Tibial nerve (tissue), 4 donors: Measurements from ENCODE around the gene RAB11FIP4. TPM values are rescaled to one million over a fixed set of nuclear protein-coding genes. Genes with fewer than 3 reads are reported as not detected.

Experiments
- DNase-seq, 2 donors: peaks; one replicate each; pipeline ENCODE4 v3.0.0-alpha.2; 2019; ENCODE audit warnings: low spot score in 2 of 2
- H3K27ac ChIP-seq, 4 donors: fragments of 200-600 bp; sonication (generic) in 3 of 4; one replicate each; pipeline ENCODE4 v1.5.1; 2017 to 2019; ENCODE audit warnings: mild to moderate bottlenecking in 1 of 4
- H3K27me3 ChIP-seq, 2 donors: fragments of 200-600 bp; sonication (generic) in 1 of 2; one replicate each; pipeline versions ENCODE4 v1.5.1 to v1.6.0; 2017 to 2019
- H3K36me3 ChIP-seq, 3 donors: fragments of 200-600 bp; sonication (generic); one replicate each; pipeline ENCODE4 v1.5.1; 2018 to 2019
- H3K4me1 ChIP-seq, 4 donors: fragments of 200-600 bp; sonication (generic) in 3 of 4; one replicate each; pipeline ENCODE4 v1.5.1; 2017 to 2019
- H3K4me3 ChIP-seq, 4 donors: fragments of 200-600 bp; sonication (generic) in 3 of 4; one replicate each; pipeline ENCODE4 v1.5.1; 2017 to 2019; ENCODE audit warnings: mild to moderate bottlenecking in 1 of 4, moderate library complexity in 1 of 4
- H3K9me3 ChIP-seq, 4 donors: fragments of 200-600 bp; sonication (generic) in 3 of 4; one replicate each; pipeline ENCODE4 v1.5.1; 2017 to 2019
- CTCF ChIP-seq, 5 experiments: fragments of 200-600 bp in 3 of 5; fragments of 450-650 bp in 2 of 5; sonication (generic) in 3 of 5; IDR thresholded peaks; one replicate each; pipeline ENCODE4 v1.5.1; 2016 to 2019; ENCODE audit warnings: antibody characterized with exemption in 5 of 5, mild to moderate bottlenecking in 3 of 5, moderate library complexity in 2 of 5
- EP300 ChIP-seq, 2 donors: sonication (generic); formaldehyde crosslinking; IDR thresholded peaks; one replicate each; pipeline ENCODE4 v1.6.1; 2017; ENCODE audit warnings: antibody characterized with exemption in 2 of 2, mild to moderate bottlenecking in 1 of 2
- POLR2A ChIP-seq, 2 donors: fragments of 450-650 bp; IDR thresholded peaks; one replicate each; pipeline ENCODE4 v1.6.1; 2017; ENCODE audit warnings: antibody characterized with exemption in 2 of 2, mild to moderate bottlenecking in 2 of 2, moderate library complexity in 2 of 2
- WGBS, 2 donors: methylation state at CpG; one replicate each; pipeline ENCODE4 v1.1.5; 2018; 5-methylcytosine and 5-hydroxymethylcytosine counted together
- total RNA-seq, 4 donors: library from RNA; depleted of rRNA; stranded (reverse); fragments of >200 nt; gene quantifications; one replicate each; pipeline ENCODE4 v1.1.0, GENCODE V29; 2016

Gene RAB11FIP4
- total RNA-seq, 4 donors from 2014 or later = 2.7 to 6.9 (median 4.1) TPM

DNA sequence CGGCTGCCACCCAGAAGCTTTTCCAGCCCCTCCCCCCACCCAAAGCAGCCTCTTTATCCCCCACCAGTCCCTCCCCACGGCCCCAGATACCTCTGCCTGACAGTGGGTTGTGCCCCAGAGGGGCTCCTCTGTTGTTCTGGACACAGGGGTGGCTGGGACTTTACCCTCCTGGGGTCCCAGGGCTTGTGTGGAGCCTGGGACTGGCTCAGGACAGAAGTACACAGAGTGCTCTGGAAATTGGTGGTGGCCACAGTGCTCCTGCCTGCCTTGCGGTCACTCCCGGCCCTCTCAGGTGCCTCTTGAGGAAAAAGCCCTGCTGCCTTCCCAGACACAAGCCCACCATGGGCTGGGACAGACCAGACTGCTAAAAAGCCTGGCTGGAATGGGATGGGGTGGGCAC is 68.2 kb downstream of the RAB11FIP4 start:
- Histone ChIP-seq H3K27ac (no peak overlapping the region), H3K9me3 (no peaks in the 10 kb centered on the region), H3K27me3 (no peaks in the 10 kb centered on the region), H3K4me3 (no peak overlapping the region), H3K4me1 (no peaks in the 10 kb centered on the region), H3K36me3 (no peaks in the 10 kb centered on the region)
- no peak for DNase-seq
- 36 to 48% methylated on average over 4 of the region's 4 CpGs for WGBS, 2 donors
- TF ChIP-seq POLR2A (IDR thresholded peaks at IDR 0.05) (no peak), CTCF (IDR thresholded peaks at IDR 0.05) (no peak), EP300 (IDR thresholded peaks at IDR 0.05) (no peak)

DNA sequence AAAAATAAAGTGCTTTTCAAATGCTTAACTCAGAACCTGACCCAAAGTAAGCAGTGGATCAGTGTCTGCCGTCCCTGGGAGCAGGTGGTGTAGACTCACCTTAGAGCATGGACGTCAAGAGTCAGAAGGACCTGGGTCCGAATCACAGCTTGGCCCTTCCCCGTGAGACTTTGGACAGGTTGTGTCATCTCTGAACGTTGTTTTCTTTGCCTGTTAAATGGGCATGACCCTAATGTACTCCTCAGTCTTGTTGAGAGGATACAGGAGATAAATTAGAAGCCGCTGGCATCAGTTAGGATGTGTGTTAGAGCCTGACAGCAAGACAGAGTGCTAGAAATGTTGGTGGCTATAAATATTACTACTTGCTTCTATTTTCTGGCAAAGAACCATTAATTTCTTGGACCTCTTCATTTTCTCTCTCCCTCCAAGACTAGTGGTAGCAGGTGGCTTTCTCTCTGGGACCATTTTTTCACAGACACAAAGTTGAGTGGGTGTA is 68.8 kb downstream of the RAB11FIP4 start:
- H3K27me3 ChIP-seq = no peaks in the 10 kb centered on the region
- 71 to 76% methylated on average over 6 of the region's 6 CpGs for WGBS, 2 donors
- no peak for DNase-seq
- H3K9me3 ChIP-seq = no peaks in the 10 kb centered on the region
- H3K27ac ChIP-seq = no peak overlapping the region
- no peaks in the 10 kb centered on the region for H3K4me1 ChIP-seq
- no peak overlapping the region for H3K4me3 ChIP-seq
- no peaks in the 10 kb centered on the region for H3K36me3 ChIP-seq
- TF ChIP-seq EP300 (IDR thresholded peaks at IDR 0.05) (no peak), CTCF (IDR thresholded peaks at IDR 0.05) (no peak), POLR2A (IDR thresholded peaks at IDR 0.05) (no peak)

GRCh38 chr17:31461227-31461810 is 69.8 kb downstream of the RAB11FIP4 start:
- no peak for TF ChIP-seq CTCF (IDR thresholded peaks at IDR 0.05)
- TF ChIP-seq POLR2A (IDR thresholded peaks at IDR 0.05) = no peak
- TF ChIP-seq EP300 (IDR thresholded peaks at IDR 0.05) = no peak

GRCh38 chr17:31462261-31462660 is 70.8 kb downstream of the RAB11FIP4 start:
- TF ChIP-seq CTCF (IDR thresholded peaks at IDR 0.05) = no peak
- no peak for TF ChIP-seq POLR2A (IDR thresholded peaks at IDR 0.05)
- TF ChIP-seq EP300 (IDR thresholded peaks at IDR 0.05) = no peak
- no peaks in the 10 kb centered on the region for H3K4me1 ChIP-seq
- 63 to 69% methylated on average over 6 of the region's 6 CpGs for WGBS, 2 donors
- H3K27me3 ChIP-seq = no peaks in the 10 kb centered on the region
- no peak overlapping the region for H3K4me3 ChIP-seq
- no peaks in the 10 kb centered on the region for H3K36me3 ChIP-seq
- DNase-seq = no peak
- H3K27ac ChIP-seq = no peak overlapping the region
- no peaks in the 10 kb centered on the region for H3K9me3 ChIP-seq

More at GRCh38 chr17:31461227-31461810, 69.8 kb downstream of the RAB11FIP4 start:
- Histone ChIP-seq H3K4me3 (no peak overlapping the region), H3K36me3 (no peaks in the 10 kb centered on the region), H3K27me3 (no peaks in the 10 kb centered on the region), H3K27ac (no peak overlapping the region), H3K9me3 (no peaks in the 10 kb centered on the region), H3K4me1 (no peaks in the 10 kb centered on the region)
- DNase-seq = no peak
- 87 to 88% methylated on average over 8 of the region's 8 CpGs for WGBS, 2 donors

DNA sequence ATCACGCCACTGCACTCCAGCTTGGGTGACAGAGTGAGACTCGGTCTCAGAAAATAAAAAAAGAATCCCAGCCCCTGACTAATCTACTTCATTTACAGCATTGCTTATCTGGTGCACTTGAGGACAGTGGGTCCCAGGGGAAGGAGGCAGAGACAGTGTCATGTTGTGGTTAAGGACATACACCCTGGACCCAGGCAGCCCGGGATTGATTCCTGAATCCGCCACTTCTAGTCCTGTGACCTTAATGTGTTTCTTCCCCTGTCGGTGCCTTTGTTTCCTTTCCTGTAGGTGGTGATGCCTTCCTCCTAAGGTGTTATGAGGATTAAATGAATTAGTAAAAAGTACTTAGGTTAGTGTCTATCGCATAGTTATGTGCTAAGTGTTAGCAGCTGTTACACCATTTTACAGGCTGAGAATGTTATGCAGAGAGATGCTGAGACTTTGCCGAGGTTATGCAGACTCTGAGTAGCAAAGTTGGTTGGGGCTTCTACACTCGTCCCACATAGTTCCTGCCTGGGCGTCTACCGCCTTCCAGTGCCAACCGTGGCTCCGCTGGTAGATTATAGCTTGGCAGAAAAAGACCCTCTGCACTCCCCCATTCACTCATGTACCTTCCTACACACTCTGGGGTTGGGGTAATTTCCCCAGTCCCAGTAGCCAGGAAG is 74.8 kb downstream of the RAB11FIP4 start:
- no peak overlapping the region for H3K4me3 ChIP-seq
- no peaks in the 10 kb centered on the region for H3K36me3 ChIP-seq
- H3K27ac ChIP-seq = no peak overlapping the region
- TF ChIP-seq CTCF (IDR thresholded peaks at IDR 0.05) (no peak), POLR2A (IDR thresholded peaks at IDR 0.05) (no peak), EP300 (IDR thresholded peaks at IDR 0.05) (no peak)
- no peaks in the 10 kb centered on the region for H3K4me1 ChIP-seq
- H3K27me3 ChIP-seq = no peaks in the 10 kb centered on the region
- no peaks in the 10 kb centered on the region for H3K9me3 ChIP-seq
- no peak for DNase-seq
- WGBS, 2 donors = 75 to 83% methylated on average over 12 of the region's 12 CpGs
